Measurements from ENCODE around the gene CEACAM20. TPM values are rescaled to one million over a fixed set of nuclear protein-coding genes. Genes with fewer than 3 reads are reported as not detected.

CEACAM20 gene
- total and polyA plus RNA-seq, 2 donors from 2014 or later: not detected

DNA sequence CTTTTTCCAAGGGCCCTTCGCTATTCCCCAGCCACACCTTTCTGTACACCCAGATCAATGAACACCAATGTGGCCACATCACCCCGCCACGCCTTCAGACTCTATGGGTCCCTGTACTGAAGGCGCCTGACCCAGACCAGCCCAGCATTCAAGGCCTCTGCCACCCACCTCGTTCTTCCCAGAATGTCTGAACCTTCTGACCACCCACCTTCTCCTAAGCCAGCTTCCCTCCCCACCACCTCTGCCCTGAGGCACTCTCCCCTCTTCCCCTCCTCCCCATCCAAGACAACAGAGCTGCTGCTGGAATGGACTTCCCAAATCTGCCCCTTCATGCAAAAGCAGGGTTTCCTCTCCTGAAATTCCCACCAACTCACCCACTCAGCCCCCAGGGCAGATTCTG lies 3.3 kb upstream of the CEACAM20 start:
- H3K27ac ChIP-seq (ENCODE audit: low read depth in 2 of 2, low read length in 2 of 2): no peak overlapping the region
- intact Hi-C loops (cut with DNase I): no loop called here
- FAIRE-seq (no peak), DNase-seq (peak in 1 of 5 donors; percentile 37)
- no peak for TF ChIP-seq CTCF (IDR thresholded peaks at IDR 0.05; ENCODE audit: borderline replicate concordance, extremely low read depth, insufficient read depth)
- no peaks in the 10 kb centered on the region for H3K27me3 ChIP-seq (ENCODE audit: control insufficient read depth, insufficient read depth, low read length)
- H3K9ac ChIP-seq (ENCODE audit: low read length in 3 of 3): no peak overlapping the region
- H3K9me3 ChIP-seq (ENCODE audit: control insufficient read depth in 2 of 3, insufficient read depth in 1 of 3, low read length in 3 of 3): no peaks in the 10 kb centered on the region
- H3K4me3 ChIP-seq (ENCODE audit: low read length in 3 of 3): no peak overlapping the region
- no peaks in the 10 kb centered on the region for H3K4me1 ChIP-seq (ENCODE audit: control insufficient read depth in 2 of 3, insufficient read depth in 2 of 3, low read depth in 1 of 3, low read length in 3 of 3)
- no peaks in the 10 kb centered on the region for H3K36me3 ChIP-seq (ENCODE audit: control insufficient read depth in 2 of 3, insufficient read depth in 3 of 3, low read length in 3 of 3)

- TF ChIP-seq CTCF (IDR thresholded peaks at IDR 0.05; ENCODE audit: borderline replicate concordance, extremely low read depth, insufficient read depth): no peak
- DNase-seq (peak in 1 of 5 donors; percentile 12), FAIRE-seq (no peak)
- Histone ChIP-seq H3K4me1 (ENCODE audit: control insufficient read depth in 2 of 3, insufficient read depth in 2 of 3, low read depth in 1 of 3, low read length in 3 of 3) (no peaks in the 10 kb centered on the region), H3K9ac (ENCODE audit: low read length in 3 of 3) (no peak overlapping the region), H3K9me3 (ENCODE audit: control insufficient read depth in 2 of 3, insufficient read depth in 1 of 3, low read length in 3 of 3) (no peaks in the 10 kb centered on the region), H3K36me3 (ENCODE audit: control insufficient read depth in 2 of 3, insufficient read depth in 3 of 3, low read length in 3 of 3) (no peaks in the 10 kb centered on the region), H3K27ac (ENCODE audit: low read depth in 2 of 2, low read length in 2 of 2) (no peak overlapping the region), H3K27me3 (ENCODE audit: control insufficient read depth, insufficient read depth, low read length) (no peaks in the 10 kb centered on the region), H3K4me3 (ENCODE audit: low read length in 3 of 3) (no peak overlapping the region)
- intact Hi-C loops (cut with DNase I): no loop called here
Observed at GRCh38 chr19:44530777-44531176, 1.3 kb upstream of the CEACAM20 start.

DNA sequence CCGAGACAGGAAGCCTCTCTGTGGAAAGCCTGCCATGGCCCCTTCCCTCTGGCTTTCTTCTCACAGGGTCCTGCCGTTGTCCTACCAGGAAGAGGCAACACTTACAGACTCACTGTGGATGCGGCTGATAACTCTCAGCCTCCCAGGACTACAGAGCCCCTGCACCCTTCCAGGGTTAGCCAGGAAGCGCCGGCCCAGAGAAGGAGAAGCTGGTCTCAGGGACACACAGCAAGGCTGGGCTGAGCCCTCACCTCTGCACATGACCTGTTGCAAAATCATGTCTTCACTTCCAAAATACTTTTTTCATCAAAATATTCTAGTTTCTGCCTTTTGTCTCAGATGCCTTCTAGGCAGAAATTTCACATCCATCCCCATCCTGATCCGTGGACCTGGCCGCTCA lies 1.9 kb downstream of the CEACAM20 start:
- H3K4me1 ChIP-seq (ENCODE audit: control insufficient read depth in 2 of 3, insufficient read depth in 2 of 3, low read depth in 1 of 3, low read length in 3 of 3): no peaks in the 10 kb centered on the region
- H3K9ac ChIP-seq (ENCODE audit: low read length in 3 of 3): no peak overlapping the region
- H3K27me3 ChIP-seq (ENCODE audit: control insufficient read depth, insufficient read depth, low read length): no peaks in the 10 kb centered on the region
- H3K4me3 ChIP-seq (ENCODE audit: low read length in 3 of 3): no peak overlapping the region
- FAIRE-seq (no peak), DNase-seq (no peak)
- H3K9me3 ChIP-seq (ENCODE audit: control insufficient read depth in 2 of 3, insufficient read depth in 1 of 3, low read length in 3 of 3): no peaks in the 10 kb centered on the region
- intact Hi-C loops (cut with DNase I): no loop called here
- no peak overlapping the region for H3K27ac ChIP-seq (ENCODE audit: low read depth in 2 of 2, low read length in 2 of 2)
- TF ChIP-seq CTCF (IDR thresholded peaks at IDR 0.05; ENCODE audit: borderline replicate concordance, extremely low read depth, insufficient read depth): no peak
- no peaks in the 10 kb centered on the region for H3K36me3 ChIP-seq (ENCODE audit: control insufficient read depth in 2 of 3, insufficient read depth in 3 of 3, low read length in 3 of 3)

GRCh38 chr19:44525721-44526430 lies 3.6 kb downstream of the CEACAM20 start:
- no peak overlapping the region for H3K4me3 ChIP-seq (ENCODE audit: low read length in 3 of 3)
- H3K9ac ChIP-seq (ENCODE audit: low read length in 3 of 3): no peak overlapping the region
- H3K27me3 ChIP-seq (ENCODE audit: control insufficient read depth, insufficient read depth, low read length): no peaks in the 10 kb centered on the region
- DNase-seq: no peak
- no peaks in the 10 kb centered on the region for H3K36me3 ChIP-seq (ENCODE audit: control insufficient read depth in 2 of 3, insufficient read depth in 3 of 3, low read length in 3 of 3)
- intact Hi-C loops (cut with DNase I): no loop called here
- H3K9me3 ChIP-seq (ENCODE audit: control insufficient read depth in 2 of 3, insufficient read depth in 1 of 3, low read length in 3 of 3): no peaks in the 10 kb centered on the region
- TF ChIP-seq CTCF (IDR thresholded peaks at IDR 0.05; ENCODE audit: borderline replicate concordance, extremely low read depth, insufficient read depth): no peak
- no peak for FAIRE-seq
- H3K4me1 ChIP-seq (ENCODE audit: control insufficient read depth in 2 of 3, insufficient read depth in 2 of 3, low read depth in 1 of 3, low read length in 3 of 3): no peaks in the 10 kb centered on the region
- H3K27ac ChIP-seq (ENCODE audit: low read depth in 2 of 2, low read length in 2 of 2): no peak overlapping the region

Measured in kidney (tissue), 14 donors.